ENCODE results near the gene ETFA.

ETFA gene

DNA sequence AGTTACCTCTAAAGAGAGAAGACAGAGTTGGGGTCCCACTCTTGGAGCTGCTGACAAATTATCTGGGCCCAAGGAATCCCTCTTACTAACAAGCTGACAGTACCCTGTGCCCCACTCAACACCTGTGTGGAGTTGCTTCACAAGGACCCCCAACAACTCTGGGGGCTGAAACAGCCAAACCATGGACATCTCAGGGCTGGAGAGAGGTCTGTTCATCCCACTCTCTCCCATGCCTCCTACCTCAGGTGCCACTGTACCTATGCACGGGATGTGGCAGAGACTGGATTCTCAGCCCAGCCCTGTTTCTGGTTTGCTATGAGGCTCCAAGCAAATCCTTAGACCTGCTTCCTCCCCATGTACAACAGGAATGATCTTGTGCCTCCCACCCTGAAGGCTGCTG, 101.7 kb downstream of the ETFA start:
- no peak for FAIRE-seq

DNA sequence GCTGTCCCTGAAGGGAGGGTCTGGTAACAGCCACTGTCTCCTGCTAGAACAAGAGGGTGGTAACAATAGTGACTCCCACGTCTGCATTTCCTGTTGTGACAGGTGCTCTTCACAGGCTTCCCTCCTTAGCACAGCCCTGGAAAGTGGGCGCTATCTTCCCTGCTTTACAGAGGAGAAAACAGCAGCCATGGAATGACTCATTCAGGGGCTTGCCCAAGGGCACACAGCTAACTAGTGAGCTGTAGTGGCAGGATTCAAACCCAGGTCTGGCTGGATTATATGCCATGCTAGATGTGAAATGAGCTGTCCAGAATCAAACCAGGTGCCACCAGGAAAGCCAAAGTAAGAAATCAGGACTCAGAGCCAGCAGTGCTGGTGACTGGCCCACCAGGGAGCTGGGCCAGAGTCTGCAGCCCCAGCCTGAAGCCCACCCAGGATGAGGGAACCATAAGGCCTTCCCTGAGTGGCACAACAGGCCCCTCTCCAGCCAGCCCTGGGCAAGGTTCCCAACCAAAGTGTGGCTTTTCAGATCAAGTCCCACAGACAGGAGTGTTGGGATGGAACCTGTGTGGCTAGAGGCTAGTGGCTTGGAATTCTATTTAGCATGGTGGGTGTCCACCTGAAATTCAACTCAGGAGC, 102.4 kb downstream of the ETFA start:
- FAIRE-seq = no peak

DNA sequence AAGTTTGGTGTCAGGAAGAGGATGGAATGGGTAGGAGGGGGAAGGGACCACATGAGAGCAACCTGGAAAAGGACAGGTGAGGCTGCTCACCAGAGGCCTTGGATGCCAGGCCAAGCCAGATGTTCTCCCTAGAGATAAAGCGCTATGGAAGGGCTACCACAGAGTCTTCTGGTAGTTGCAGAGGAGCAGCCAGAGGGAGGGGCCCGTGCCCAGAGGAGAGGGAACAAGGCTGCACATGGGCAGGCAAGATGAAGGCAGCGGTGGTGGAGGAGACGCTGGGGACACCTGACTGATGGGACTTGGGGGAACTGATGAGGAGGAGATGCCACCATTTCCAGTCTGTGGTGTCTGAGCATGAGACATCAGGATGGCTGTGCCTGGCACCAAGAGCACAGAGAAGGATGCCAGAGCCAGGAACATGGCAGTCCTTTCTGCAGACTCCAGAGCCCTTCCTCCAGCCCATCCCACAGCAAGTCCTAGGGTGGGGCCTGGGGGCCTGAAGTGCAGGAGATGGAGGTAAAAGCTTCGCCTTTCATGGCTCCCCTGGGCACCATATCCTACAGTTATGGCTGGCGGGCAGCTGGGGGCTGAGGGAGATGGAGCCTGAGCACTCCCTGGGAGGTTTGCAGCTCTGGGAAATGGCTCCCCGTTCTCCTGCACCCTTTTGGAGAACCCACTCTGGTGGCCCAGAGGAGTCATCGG, 103.0 kb downstream of the ETFA start:
- no peak for FAIRE-seq

DNA sequence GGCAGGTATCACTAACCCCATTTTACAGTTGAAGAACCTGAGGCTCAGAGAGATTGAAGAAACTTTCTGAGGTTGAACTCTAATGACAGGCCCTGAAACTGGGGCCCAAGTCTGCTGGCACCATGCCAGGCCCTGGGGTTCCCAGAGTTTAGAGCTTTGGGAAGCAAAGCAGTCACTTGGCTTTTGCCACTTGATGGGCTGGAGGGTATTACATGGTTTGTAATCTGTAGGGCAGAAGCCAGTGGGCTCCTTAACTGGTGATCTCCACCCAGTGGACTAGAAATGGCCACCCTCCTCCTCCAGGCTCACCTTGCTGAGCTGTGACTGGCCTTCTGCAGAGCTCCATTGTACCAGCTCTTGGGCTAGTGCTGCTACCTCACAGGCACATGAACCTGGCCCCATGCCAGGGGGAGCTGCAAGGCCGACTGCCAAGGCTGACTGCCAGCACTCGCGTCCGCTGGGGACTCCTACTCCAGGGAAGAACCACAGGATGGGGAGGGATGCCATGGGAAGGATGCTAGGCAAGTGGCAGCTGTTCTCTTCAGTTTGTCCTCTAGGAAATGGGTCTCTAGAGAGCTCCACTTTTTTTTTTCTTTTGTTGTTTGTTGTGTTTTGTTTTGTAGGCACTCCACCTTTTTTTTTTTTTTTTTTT, 104.8 kb downstream of the ETFA start:
- no peak for FAIRE-seq

DNA sequence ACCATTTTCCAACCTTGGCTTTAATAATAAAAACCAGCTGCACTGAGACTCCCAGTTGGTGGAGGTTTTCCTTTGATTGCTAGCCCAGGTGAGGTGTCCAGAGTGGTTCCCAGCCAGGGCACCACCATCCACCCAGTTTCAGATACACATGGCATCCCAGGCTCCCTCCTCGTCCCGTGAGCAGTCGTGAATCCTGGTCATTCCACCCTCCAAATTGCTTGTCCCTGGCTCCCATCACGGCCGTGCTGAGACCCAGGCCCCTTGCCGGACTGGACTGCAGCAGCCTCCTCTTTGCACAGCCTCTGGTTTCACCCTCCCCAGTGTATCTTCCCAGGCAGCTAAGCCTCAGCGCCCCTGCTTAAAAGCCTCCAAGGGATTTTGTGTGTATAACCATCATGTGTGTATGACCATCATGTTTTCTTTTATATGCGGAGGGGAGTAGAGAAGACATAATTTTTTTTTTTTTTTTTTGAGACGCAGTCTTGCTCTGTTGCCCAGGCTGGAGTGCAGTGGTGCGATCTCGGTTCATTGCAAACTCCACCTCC, 106.3 kb downstream of the ETFA start:
- no peak for FAIRE-seq

DNA sequence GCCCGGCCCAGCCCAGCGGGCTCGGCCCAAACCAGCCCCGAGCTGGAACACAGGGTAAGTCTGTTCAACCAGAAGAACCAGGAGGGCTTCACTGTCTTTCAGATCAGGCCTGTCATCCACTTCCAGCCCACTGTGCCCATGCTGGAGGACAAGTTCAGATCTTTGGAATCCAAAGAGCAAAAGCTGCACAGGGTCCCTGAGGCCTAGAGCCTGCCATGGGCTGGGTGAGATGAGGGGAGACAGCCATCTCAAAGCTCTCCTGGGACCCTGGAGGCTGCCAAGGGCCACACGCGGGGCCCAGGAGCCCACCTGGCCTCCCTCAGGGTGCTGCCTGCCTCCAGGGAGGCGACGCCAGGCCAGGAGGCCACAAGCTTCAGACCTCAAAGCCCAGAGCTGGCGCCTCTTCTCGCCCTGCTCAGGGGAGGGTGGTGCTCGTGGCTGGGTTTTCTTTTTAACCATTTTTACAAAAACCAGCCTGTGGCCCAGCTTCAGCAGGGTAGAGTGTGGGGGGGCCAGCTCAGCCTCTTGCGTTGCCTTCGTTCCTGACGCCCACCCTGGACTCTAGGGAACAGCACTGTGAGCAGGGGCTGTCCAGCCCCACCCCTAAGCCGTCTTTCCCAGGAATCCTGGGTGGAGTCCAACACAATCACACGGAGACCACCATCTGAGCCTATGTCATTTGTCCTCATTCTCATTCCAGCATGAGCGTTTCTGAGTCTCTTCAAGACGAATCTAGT, 107.0 kb downstream of the ETFA start:
- no peak for FAIRE-seq

DNA sequence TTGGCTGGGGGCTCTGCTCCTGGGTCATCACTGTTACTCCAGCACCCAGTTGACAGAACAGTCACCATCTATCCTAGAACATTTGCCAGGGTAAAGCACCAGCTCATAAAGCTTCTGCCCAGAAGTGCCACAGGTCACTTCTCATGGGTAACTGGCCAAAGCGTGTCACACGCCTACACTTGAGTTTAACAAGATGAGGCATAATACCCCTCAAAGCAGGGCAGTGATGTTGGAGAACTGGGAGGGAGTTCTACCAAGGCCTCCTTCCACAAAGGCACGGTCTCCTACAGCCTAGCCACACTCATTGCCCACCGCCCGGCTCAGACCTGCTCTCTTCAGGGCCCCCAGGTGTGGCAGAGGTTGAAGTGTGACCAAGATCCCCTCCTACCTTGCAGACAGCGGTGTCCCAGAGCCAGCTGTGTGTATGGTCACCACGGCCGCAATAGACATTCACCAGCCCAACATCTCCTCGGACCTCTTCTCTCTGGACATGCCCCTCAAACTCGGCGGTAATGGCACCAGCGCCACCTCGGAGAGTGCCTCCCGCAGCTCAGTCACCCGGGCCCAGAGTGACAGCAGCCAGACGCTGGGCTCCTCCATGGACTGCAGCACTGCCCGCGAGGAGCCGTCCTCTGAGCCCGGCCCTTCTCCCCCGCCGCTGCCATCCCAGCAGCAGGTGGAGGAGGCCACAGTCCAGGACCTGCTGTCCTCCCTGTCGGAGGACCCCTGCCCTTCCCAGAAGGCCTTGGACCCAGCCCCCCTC, 107.7 kb downstream of the ETFA start:
- no peak for FAIRE-seq

DNA sequence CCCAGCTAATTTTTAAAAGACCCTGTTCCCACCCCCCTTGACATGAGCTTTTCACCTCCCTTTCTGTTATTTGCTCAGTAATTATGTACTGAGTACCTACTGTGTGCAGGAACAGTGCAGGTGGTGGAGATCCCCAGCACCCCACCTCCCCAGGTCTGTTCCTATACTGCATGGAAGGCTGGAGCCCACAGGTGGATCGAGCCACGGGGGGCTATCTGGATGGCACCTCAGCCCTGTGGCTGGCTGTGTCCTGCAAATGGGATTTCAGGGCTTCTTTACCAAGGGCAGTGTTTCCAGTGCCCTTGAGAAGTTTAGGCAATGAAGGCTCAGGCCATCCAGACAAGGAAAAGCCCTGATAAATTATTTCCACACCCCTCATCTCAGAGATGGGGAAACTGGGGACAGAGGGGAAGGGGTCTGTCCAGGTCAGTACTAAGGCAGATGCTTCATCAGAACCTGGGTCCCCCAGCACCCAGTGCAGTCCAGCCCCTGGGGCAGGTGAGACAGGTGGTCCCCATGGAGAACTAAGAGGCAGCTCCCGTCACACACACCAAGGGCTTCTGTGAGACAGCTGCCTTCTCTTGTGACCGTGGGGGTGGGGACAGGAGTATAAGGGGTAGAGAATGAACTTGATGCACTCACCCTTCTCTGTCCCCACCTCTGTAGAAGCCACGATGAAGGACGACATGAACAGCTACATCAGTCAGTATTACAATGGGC, 109.6 kb downstream of the ETFA start:
- no peak for FAIRE-seq

DNA sequence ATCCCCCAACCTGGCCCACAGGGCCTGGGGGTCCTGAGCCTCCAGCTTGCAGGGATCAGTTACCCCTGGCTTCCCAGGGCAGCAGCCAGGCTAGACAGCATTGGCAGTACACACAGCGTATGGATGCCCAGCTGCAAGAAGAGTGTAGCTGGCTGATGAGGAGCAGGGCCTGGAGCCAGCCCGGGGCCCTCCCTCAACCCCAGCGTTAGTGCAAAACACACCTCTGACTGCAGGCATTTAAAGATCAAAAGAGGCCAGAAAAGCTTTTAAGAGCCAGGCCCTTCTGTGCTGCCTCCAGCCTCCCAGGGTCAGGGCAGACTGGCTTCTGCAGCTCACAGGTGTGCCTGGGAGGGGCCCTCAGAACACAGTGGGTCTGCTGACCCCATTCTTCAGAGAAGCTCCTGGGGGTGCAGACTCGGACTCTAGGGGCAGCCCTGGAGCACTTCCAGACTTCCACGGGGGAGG, 110.6 kb downstream of the ETFA start:
- FAIRE-seq = no peak

DNA sequence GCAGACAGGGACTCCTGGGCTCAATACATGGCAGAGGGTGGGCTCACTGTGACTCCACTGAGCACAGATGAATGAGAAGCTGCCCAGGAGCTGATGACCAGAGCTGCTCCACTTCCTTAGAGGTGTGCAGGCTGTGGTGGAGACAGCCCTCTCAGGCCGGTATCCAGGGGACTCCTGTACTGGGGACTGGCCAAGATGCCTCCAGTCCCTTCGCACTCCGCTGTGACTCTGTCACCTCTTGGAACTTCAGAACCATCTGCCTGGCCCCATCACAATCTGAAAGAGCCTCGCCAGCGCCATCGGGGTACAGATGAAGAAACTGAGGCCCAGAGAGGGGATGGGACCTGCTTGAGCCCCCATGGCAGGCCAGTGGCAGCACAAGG, 111.2 kb downstream of the ETFA start:
- no peak for FAIRE-seq

DNA sequence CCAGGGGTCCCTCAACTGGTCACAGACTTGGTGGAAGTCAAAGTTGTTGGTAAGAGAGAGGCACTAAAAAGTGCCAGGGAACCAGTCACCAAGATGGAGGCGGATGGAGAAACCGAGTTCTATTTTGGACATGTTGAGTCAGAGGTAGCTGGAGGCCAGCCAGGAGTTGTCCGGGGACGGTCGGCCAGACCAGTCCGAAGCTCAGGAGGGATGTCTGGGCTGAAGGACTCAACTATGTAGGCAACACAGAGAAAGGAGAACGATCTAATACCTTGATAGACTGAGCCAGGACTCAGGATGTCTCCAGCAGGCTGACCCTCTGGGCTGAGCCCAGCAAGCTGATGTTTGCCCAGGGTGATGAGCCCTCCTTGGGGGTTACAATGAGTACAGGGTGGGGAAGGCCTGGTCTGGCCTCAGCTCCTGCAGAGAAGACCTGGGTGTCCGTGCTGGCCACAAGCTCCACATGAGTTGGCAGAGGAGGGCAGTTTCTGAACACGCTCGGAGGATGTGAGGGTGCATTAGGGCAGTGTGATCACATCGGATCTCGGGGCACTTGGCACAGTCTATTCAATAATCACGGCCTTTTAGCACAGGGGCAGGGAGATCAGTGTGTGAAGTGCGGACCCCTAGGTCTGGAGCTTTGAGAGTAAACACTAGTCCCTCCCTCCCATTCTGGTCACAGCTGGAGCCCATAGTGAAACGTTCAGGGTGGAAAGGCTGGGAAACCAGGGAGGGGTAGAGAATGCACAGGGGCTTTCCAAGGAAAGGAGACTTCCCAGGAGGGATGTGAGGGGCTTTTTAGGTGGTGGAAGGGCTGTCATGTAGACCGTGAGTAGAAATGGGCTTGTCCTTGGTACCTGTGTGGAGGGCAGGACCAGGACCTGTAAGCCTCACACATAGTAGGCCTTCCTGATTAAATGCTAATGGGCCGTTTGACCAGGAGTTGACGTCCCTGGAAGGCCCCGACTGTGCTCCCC, 111.9 kb downstream of the ETFA start:
- FAIRE-seq = no peak

DNA sequence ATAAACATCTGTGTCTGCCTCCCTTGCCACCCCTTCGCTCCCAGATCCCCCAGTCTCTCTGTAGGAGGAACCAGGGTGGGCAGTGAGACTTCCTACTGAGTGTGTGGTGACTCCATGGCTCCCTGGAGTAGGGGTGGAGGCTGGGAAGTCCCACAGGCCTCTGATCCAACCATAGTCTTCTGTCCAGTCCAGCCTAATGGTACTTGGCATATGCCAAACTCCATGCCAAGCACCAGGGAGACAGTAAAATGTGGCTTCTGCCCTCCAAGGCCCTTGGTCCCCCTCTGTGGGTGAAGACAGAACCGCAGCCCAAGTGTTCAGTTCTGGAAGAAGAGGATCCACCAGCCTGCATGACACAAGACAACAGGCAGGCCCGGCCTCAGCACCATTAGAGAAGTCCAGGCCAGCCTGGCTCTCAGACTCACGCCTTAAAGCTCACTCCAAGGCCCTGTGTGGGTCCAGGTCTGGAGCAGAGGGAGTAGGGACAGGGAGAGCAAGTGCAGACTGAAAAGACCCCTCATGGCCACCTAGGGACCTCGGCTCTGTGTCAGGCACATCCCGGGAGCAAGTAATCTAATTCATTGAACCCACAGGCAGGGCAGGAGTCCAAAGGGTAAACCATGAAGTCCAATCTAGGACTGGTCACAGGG, 112.7 kb downstream of the ETFA start:
- FAIRE-seq = no peak

DNA sequence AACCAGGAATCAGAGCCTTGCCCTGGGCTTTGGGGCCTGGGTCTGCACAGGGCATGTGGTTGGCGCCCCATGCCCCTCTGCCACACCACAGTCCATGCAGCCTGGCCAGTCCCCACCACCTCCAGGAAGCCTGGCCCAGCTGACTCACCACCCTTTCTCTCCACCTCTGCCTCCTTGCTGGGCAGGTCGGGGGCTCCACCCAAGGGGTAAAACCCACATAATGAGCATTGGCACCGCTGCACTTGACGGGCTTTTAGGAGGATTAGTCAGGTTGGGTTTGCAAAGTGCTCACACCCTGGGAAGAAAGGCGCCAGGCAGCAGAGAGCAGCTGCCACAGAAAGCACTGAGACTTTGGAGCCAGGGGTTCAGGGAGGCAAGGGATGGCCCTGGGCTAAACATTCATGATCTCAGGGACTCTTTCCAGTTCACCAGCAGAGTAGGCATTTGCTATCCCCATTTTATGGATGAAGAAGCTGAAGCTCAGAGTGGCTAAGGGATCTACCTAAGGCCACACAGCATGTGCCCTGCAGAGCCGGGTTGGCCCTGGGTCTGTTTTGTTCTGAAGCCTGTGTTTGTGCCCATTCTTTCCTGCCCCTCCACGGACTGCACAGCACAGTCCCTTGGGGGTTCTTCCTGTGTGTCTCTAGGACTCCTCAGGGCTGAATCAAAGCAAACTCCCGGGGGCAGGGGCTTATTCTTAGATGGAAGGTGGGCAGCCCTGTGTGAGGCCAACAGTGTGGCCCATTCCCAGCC, 113.4 kb downstream of the ETFA start:
- FAIRE-seq = no peak

DNA sequence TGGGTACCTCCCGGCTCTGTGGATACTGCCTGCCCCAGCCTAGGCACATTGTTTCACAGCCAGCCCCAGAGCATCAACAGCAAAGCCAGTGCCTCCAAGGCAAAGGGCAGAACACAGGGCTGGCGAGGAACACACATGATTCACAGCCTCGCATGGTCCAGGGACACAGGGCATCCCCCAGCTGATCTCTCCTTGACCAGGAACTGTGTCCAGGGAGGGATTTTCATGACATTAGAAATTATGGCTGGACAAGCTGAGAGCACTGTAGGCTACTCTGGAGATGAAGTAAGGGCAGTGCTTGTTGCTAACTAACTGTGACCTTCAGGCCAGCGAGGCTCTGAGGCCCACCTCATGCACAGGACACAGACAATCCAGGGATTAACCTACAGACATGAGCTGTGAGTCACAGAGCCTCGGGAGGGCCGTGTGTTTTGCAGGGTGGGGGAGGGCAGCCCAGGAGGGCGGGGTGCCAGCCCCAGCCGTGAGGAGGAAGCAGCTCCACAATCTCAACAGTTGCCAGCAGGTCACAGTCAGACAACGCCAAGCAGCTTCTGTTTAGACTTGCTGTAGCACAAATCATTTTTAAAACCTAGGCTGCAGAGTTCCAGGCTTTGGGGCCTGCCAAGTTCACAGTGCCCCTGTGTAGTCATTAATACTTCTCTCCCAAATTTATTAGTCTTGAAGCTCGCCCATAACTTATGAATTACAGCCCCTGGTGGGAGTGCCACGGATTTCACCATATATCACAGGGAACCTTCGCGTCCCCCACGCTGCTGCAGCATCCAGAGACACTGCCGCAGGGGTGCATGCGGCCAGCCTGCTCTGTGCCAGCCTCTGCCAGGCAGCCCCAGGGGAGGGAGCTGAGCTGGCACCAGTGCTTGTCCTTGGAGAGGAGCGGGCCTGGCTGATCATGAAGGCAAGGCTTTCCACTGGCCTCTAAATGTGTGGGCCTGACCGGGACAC, 114.7 kb downstream of the ETFA start:
- FAIRE-seq = no peak

DNA sequence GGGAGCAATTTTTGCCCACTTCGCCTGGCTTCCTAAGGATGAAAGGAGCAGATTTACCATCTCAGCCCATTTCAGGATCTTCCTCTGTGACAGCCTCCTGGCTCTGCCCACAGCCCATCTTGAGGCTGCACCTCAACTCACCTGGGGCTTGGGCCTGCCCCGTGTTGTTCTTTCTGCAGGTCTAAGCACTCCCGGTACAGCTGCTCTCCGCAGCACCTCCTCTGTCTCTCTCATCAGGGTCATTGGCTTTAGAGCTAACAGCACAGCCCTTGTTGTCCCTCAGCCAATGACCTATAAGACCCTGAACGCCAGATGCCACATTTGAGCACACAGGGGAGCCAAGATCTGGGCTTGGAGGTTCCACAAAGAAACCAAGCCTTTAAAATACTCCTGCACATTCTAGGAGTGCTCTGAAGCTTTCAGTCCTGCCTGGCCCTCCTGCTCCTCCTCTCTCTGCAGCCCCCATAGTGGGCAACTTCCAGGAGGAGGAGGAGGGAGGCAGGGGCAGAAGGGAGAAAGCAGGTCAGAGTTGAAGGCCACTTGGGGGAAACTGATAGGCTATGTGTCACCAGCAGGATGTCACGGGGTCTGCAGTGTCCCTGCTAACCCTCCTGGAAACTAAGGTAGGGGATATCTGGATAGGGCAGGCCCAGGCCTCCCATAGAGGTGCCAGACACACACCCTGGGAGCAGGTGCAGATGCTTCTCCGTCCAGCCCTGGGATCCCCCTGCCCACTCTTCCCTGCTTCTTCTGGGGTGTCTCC, 115.6 kb downstream of the ETFA start:
- FAIRE-seq = no peak

DNA sequence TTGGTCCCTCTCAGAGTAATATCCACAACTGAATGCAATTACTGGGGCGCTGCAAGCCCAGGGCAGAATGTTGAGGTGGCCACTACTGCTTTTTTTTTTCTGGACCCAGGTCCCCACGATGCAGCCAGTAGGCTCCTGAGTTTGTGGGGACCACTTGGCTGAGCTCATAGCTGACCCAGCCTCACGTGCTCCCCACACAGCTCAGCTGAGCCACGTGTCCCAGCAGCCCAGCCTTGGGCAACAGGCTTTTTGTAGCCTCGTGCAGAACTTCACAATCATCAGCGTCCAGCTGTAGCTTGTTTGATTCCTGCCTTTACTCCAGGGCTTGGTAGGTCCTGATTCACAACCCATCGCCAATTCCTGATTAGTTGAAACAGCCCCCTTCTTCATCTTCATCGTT, 117.3 kb downstream of the ETFA start:
- no peak for FAIRE-seq

DNA sequence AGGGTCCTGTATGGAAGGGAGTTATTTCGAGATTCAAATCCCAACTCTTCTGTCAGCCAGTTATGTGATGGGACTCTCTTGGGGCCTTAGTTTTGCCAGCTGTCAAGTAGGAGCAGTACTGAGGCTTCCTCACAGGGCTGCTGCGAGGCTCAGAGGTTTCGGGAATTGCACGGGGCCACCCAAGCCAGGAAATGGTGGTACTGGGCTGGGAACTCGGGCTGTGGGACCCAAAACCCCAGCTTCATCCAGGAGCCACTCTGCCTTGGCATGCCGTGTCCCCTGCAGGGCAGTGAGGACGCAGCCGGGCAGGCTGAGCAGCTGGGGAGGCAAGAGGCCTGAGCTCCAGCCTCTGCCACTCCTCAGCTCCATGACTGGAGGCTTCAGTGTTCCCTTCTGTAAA, 118.6 kb downstream of the ETFA start:
- FAIRE-seq = no peak
